A549 treated with CORT108297 at 1 μM for 4 hours (cell line): ENCODE data around the gene FAM76A. TPM values are rescaled to one million over a fixed set of nuclear protein-coding genes. Genes with fewer than 3 reads are reported as not detected.

ENCODE experiments used
- total RNA-seq: library from RNA; stranded (reverse); fragments of 200-300 nt; extraction: Qiagen RNA extraction; gene quantifications from 5 replicates; pipeline ENCODE4 v1.2.3, GENCODE V29; 2022

FAM76A gene
- 5.0 to 6.2 TPM (median 5.3 TPM) in 5 replicates for total RNA-seq

DNA sequence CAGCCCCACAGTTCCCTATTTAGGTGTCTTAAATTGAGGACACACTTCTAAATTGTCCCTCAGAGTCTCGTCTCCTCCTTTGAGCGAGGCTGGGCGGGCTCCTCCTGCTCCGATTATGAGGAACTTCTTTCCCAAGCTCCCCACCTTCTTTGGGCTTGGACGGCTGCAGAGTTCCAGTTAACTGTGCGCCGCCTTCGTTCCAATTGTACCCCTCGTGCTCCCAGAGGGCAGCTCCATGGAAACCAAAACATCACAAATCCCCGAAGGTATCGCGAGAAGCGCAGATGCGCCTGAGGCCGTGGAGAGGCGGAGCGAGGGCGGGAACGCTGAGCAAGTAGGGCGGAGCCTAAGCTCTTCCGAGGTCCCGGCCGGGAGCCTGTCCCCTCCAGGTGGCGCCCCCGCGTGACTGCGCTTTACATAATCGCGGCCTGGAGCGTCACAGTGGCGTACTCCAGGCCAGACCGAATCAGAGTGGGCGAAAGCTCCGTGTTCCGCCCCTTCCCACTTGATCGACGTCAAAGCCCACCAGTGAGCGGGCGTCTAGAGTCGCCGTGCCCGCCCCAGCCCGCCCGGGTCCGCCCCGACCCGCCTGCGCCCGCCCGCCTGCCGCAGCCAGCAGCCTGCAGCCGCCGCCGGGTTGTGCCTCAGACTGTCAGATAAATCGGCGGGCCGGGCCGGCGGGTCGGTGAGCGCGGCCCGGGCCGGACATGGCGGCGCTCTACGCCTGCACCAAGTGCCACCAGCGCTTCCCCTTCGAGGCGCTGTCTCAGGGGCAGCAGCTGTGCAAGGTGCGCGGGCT lies at the start of gene FAM76A:
FAM76A (plus strand) TSS at position 588 of the 799 bp plus-strand sequence; CDS start at position 708, 120 bp downstream.

DNA sequence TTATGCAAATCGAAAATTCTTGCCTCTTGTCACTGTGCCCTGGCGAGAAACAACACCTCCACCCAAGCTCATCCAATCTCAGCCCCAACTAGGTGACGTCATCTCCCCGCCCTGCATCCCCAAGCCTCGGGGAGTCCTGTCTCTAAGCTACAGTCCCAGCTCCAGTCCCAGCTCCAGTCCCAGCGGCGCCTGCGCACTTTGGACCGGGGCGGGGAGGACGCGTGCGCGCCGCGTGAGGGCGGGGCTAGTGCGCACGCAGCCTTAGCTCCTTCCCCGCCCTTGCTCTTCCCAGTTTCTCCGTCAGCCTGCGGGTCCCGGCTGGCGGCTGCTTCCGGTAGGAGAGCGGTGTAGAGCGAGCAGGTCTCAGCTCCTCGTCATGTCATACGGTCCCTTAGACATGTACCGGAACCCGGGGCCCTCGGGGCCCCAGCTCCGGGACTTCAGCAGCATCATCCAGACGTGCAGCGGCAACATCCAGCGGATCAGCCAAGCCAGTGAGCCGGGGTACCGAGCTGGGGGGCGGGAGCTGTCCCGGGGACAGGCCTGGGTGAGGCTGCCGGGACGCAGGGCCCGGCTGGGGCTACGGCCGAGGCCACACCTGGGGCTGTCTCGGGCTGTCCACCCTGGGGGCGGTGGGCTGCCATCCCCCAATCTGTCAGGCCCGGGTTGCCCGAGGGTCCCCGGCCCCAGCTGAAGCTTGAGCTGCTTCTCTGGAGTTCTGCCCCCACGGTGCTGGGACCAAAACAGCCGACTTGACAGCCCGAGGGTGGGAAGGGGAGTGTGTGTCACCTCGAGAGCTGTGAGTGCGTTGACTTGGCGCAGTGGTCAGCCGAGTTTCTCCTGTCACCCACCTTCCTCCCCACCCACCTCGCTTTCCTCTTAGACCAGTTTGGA lies 47.4 kb downstream of the FAM76A start, which contains the start of gene STX12:
STX12 (plus strand) TSS at position 288 of the 894 bp plus-strand sequence; CDS start at position 377, 89 bp downstream.

Other genes with a start within 250 kb of the FAM76A start
- 43.3 to 55.3 TPM (median 50.0 TPM) in 5 replicates for gene WASF2, start 235.8 kb upstream of the FAM76A start, total RNA-seq
- gene AHDC1, start 121.8 kb upstream of the FAM76A start, total RNA-seq, result 13.7 to 21.3 TPM (median 18.2 TPM) in 5 replicates
- 0.05 to 0.06 TPM in 2 of 5 replicates, not detected in the others for gene FGR, start 90.8 kb upstream of the FAM76A start, total RNA-seq
- gene IFI6, start 53.8 kb upstream of the FAM76A start, total RNA-seq, result 9.5 to 15.9 TPM (median 13.2 TPM) in 5 replicates
- 8.1 to 9.8 TPM (median 9.5 TPM) in 5 replicates for gene STX12, start 47.3 kb downstream of the FAM76A start, total RNA-seq
- gene PPP1R8, start 104.8 kb downstream of the FAM76A start, total RNA-seq, result 33.8 to 42.2 TPM (median 39.2 TPM) in 5 replicates
- gene THEMIS2, start 146.6 kb downstream of the FAM76A start, total RNA-seq, result 0.67 to 1.2 TPM (median 0.76 TPM) in 5 replicates
- gene RPA2, start 188.6 kb downstream of the FAM76A start, total RNA-seq, result 37.1 to 42.8 TPM (median 38.4 TPM) in 5 replicates
- 0.88 to 1.4 TPM (median 1.1 TPM) in 5 replicates for gene SMPDL3B, start 209.0 kb downstream of the FAM76A start, total RNA-seq
- 4.4 to 6.5 TPM (median 6.1 TPM) in 5 replicates for gene XKR8, start 234.0 kb downstream of the FAM76A start, total RNA-seq